Smooth muscle cell of the brain vasculature (primary cell): ENCODE results near the gene DSCAML1.

Experiments used
- DNase-seq: peaks from one replicate; pipeline ENCODE4 v3.0.0-alpha.2; 2012; ENCODE audit warnings: low read depth, low spot score

DSCAML1 gene

GRCh38 chr11:117697319-117697718, 99.7 kb downstream of the DSCAML1 start:
- DNase-seq, result no peak

DNA sequence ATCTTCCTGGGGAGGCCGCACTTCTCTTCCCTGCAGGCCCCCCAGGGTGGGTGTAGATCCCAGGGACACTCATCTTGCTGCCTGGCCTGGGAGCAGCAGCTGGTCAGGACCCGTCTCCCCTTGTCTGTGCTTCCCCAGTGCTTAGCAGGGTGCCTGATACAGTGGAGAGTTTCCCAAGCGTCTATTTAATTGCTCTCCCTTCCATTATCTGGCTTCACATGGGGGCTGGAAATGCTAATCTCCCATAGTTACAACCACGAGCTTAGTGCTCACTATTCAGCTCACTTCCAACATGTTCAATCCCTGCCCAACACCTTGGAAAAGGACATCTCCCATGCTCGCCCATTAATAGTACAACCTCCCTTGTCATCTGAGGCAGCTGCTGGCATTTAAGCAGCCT, 100.5 kb downstream of the DSCAML1 start:
- no peak for DNase-seq

GRCh38 chr11:117693344-117693743, 103.7 kb downstream of the DSCAML1 start:
- DNase-seq, result no peak

DNA sequence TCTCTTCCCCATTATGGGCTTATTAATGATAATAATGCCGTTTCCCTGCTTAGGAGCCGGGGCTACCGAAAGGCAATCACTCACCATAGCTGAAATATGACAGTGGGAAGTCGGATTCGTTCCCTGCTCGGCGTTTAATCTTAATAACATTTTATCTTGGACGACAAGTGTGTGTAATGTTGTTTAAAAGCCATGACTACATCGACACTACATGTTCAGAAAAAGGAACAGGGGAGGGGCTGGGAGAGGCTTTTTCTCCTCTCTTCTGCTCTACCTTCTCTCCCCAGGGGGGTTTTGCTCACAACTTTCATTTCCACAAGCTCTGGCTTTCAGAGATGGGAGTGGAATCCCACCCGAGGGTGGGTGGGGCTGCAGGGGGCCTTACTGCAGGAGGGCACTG, 105.5 kb downstream of the DSCAML1 start:
- no peak for DNase-seq

DNA sequence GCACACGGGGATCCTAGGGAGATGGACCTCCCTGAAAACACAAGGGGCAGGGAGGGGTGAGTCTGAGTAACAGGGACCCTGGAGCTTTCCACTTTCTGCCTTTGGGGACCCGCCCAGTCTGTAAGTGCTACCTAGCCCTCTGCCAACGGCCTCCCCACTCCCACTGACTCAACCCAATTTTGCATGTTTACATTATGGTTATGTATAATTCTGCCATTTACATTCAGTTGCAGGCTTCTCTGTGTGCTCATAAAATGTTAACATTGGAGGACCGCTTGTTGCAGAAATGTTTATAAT, 105.8 kb downstream of the DSCAML1 start:
- no peak for DNase-seq

DNA sequence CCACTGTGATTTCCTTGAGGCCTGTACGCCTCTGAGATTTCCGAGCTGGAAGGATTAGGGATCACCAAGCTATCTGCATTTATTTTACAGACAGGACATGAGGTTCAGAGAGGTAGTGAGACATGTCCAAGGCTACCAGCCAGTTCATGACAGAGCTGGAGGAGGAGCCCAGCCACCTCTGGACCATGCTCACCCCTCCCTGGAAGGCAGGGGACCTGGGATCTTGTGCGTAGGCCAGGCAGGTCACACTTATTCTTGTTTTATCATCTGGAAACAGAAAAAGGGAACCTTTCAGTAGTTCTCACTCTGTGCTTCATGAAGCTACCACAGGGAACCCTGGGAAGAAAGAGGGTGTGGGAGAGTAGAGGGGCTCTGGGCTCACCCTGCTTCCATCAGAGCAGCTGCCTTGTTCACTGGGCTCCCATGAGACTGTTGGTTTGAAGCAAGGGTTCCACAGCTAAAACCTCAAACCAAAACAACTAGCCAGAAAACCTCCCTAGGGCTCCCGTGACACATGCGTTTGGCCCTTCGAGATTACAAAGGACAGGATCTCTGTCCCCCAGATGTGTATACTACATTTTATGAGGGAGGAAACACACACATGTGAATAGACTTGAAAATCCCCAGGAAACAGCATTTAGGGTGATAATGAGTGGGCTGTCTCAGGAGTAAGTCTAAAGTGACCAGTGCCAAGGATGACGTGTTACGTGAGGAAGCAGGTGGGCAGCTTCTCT, 106.4 kb downstream of the DSCAML1 start:
- DNase-seq, result no peak

GRCh38 chr11:117688255-117688797, 108.7 kb downstream of the DSCAML1 start:
- DNase-seq, result no peak

- no peak for DNase-seq
Measured at GRCh38 chr11:117687776-117688175, 109.2 kb downstream of the DSCAML1 start.

GRCh38 chr11:117686711-117687110, 110.3 kb downstream of the DSCAML1 start:
- no peak for DNase-seq

GRCh38 chr11:117685566-117685965, 111.5 kb downstream of the DSCAML1 start:
- DNase-seq, result no peak

DNA sequence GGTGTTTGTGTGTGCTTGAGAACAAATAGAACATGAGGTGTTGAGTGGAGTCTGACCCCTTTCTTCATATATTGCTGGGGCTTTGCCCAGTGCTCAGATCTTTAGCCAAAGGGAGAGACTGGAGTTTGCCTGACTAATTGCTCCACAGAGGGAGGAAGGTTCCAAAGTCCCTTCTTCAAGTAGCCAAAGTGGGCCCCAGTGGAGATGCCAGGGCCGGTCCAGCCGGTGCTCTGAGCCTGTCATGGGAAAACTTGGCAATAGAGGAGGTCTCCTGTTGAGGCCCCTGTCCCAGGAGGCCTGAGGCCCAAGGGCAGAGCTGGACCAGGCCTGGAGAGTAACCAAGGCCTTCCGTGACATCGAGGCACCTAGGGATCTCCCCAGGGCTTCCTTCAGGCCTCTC, 112.3 kb downstream of the DSCAML1 start:
- no peak for DNase-seq

DNA sequence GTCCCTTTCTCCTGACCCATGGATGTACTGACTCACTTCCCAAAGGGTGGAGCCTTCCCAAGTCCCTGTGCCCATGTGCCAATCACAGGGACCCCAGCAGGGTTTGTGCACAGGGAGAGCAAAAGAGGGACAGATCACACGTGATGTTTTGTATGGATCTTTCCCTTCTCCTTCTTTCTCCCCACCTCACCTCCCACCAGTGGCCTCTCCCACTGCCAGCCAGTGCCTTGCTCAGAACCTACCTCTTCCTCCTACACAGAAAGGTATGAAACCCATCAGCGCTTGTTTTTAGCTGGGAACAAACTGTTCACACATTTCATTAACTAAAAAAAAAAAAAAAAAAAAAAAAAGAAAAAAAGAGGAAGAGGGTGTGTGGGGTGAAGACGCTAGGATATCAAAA, 112.9 kb downstream of the DSCAML1 start:
- DNase-seq, result no peak

- DNase-seq, result no peak
Measured at GRCh38 chr11:117681438-117681837, 115.6 kb downstream of the DSCAML1 start.

DNA sequence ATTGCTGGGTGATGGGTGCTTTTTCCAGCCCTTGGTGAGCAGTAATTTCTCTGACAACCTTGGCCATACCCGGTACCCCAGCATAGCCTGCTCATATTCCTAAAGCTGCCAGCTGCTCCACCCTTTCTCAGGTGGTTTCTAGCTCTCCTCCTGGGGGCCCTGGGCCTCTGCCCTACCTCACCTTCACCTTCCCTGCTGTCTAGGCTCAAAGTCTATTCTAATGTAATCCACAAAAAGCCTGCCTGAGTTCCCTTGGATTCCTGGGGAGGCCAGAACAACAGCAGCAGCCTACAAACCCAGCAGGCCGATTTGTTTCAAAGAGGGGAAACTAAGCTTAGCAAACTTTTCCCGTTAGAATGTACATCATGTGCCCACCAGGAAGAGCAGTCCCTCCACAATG, 117.6 kb downstream of the DSCAML1 start:
- DNase-seq, result no peak

- DNase-seq, result no peak
Measured at GRCh38 chr11:117678658-117679406, 118.2 kb downstream of the DSCAML1 start.

- DNase-seq, result no peak
Measured at GRCh38 chr11:117677729-117678310, 119.2 kb downstream of the DSCAML1 start.

DNA sequence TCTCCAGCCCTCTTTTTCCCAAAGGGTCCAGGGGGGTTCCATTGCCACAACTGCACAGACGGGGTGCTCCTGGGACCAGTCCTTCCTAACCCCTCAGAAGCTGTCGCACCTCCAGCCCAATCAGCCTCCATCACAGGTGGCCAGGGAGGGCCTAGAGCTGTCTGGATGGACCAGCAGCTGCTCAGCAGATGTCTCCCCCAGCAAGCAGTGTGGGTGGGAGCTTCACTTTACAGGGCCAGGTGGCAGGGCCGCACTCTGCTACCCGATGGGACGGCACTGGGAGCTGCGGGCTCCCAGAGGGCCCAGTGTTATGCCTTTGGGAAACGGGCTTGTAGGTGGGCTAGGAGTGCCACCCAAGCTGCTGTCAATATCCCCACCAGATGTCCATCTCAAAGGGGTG, 120.5 kb downstream of the DSCAML1 start:
- no peak for DNase-seq

DNA sequence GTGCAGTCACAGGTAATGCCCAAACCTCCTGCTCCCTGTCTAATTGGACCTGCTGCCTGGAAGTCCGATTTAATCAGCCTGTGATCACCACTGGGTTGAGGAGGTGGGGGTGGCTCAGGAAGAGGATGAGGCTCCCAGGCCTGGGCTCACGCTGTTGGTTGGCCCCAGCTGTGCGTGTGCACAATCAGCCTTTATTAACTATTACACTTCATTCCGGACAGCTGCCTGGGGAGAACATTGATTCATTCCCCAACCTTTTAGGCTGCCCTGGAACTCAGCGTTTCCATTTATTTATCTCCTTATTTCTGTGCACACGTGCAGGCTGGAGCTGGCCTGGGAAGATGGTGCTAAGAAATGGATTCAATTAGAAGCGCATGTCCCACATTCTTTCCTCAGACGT, 123.4 kb downstream of the DSCAML1 start:
- no peak for DNase-seq

GRCh38 chr11:117671370-117671769, 125.6 kb downstream of the DSCAML1 start:
- no peak for DNase-seq

GRCh38 chr11:117670924-117671323, 126.1 kb downstream of the DSCAML1 start:
- DNase-seq, result no peak

- no peak for DNase-seq
Measured at GRCh38 chr11:117670443-117670842, 126.6 kb downstream of the DSCAML1 start.

DNA sequence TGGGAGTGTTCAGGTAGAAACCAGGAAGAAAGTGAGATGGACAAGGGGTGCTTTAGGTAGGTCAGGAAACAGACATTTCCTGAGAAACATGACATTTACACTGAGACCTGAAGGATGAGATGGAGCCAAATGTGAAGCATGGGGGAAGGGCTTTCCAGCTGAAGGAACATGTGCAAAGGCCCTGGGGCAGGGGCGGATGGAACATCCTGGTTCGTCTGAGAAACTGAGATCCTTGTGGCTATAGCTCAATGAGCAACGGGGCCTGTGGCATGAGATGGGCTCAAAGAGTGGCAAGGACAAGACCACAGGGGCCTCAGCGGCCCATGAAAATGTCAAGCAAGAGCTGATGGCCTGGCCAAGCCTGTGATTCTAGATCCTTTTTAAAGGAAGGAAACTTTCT, 127.4 kb downstream of the DSCAML1 start:
- DNase-seq, result no peak

GRCh38 chr11:117669062-117669461, 128.0 kb downstream of the DSCAML1 start:
- no peak for DNase-seq
